OCI-LY1 (cell line): ENCODE measurements around the gene GNG12.

ENCODE experiments used
- H2AFZ ChIP-seq: fragments of 200-600 bp; sonication (generic), shearing (Covaris generic); 2 replicates; pipeline ENCODE4 v1.6.0; 2014; ENCODE audit warnings: antibody characterized with exemption, mild to moderate bottlenecking, low read length
- H3F3A ChIP-seq: fragments of 200-600 bp; sonication (generic), shearing (Covaris generic); 2 replicates; pipeline ENCODE4 v1.6.0; 2014; ENCODE audit warnings: mild to moderate bottlenecking, antibody characterized with exemption, low read length, moderate library complexity; ENCODE audit not compliant: insufficient read depth
- H3K27ac ChIP-seq: fragments of 200-600 bp; sonication (generic); 2 replicates; pipeline ENCODE4 v1.5.1; 2014; ENCODE audit warnings: low read length, mixed run types, mild to moderate bottlenecking, low read depth; ENCODE audit not compliant: poor library complexity, severe bottlenecking
- H3K27me3 ChIP-seq: fragments of 200-600 bp; sonication (generic); 2 replicates; pipeline ENCODE4 v1.6.0; 2014; ENCODE audit warnings: antibody characterized with exemption, mild to moderate bottlenecking, low read length, moderate library complexity; ENCODE audit not compliant: insufficient read depth
- H3K36me3 ChIP-seq: fragments of 200-600 bp; sonication (generic); 2 replicates; pipeline ENCODE4 v1.6.1; 2014; ENCODE audit warnings: mild to moderate bottlenecking, antibody characterized with exemption, low read length, moderate library complexity, mixed read lengths; ENCODE audit not compliant: insufficient read depth
- H3K4me1 ChIP-seq: fragments of 200-600 bp; sonication (generic); 2 replicates; pipeline ENCODE4 v1.5.1; 2014; ENCODE audit warnings: mild to moderate bottlenecking, low read length, moderate library complexity; ENCODE audit not compliant: insufficient read depth, severe bottlenecking
- H3K4me2 ChIP-seq: fragments of 200-600 bp; sonication (generic), shearing (Covaris generic); 2 replicates; pipeline ENCODE4 v1.6.1; 2014; ENCODE audit warnings: low read length
- H3K4me3 ChIP-seq: fragments of 200-600 bp; sonication (generic); 2 replicates; pipeline ENCODE4 v1.5.1; 2014; ENCODE audit warnings: low read length, low read depth, mild to moderate bottlenecking, mixed read lengths; ENCODE audit not compliant: poor library complexity, severe bottlenecking
- H3K79me2 ChIP-seq: fragments of 200-600 bp; shearing (Covaris generic); 2 replicates; pipeline ENCODE4 v1.6.1; 2016; ENCODE audit warnings: mixed run types, low read length, mixed read lengths; ENCODE audit not compliant: insufficient read depth
- H3K9ac ChIP-seq: fragments of 200-600 bp; sonication (generic), shearing (Covaris generic); 2 replicates; pipeline ENCODE4 v1.6.1; 2014; ENCODE audit warnings: mild to moderate bottlenecking, low read length, mixed read lengths
- H3K9me2 ChIP-seq: fragments of 200-600 bp; sonication (generic), shearing (Covaris generic); 2 replicates; pipeline ENCODE4 v1.6.1; 2014; ENCODE audit warnings: low read depth, mild to moderate bottlenecking, low read length, mixed read lengths
- H3K9me3 ChIP-seq: fragments of 200-600 bp; shearing (Covaris generic); 2 replicates; pipeline ENCODE4 v1.6.1; 2014; ENCODE audit warnings: low read length, mixed read lengths
- H4K20me1 ChIP-seq: fragments of 200-600 bp; sonication (generic), shearing (Covaris generic); 2 replicates; pipeline ENCODE4 v1.6.0; 2016; ENCODE audit warnings: mild to moderate bottlenecking, low read length; ENCODE audit not compliant: insufficient read depth
- CTCF ChIP-seq: fragments of 200-600 bp; sonication (generic), shearing (Covaris generic); IDR thresholded peaks from 2 replicates; pipeline ENCODE4 v1.5.1; 2017; ENCODE audit warnings: mild to moderate bottlenecking, antibody characterized with exemption, low read length, moderate library complexity, mixed read lengths
- EZH2 ChIP-seq: fragments of 200-600 bp; sonication (generic), shearing (Covaris generic); IDR thresholded peaks from 2 replicates; pipeline ENCODE4 v1.8.0; 2017; ENCODE audit warnings: borderline replicate concordance, mixed run types, mild to moderate bottlenecking, antibody characterized with exemption, low read length, moderate library complexity, mixed read lengths

The GNG12 gene

GRCh38 chr1:67688526-67689219 lies 144.6 kb downstream of the GNG12 start:
- H3K79me2 ChIP-seq = peaks cover 23% of the 10 kb centered on the region
- no peaks in the 10 kb centered on the region for H3K9me3 ChIP-seq
- no peaks in the 10 kb centered on the region for H3K27me3 ChIP-seq
- no peak overlapping the region for H2AFZ ChIP-seq
- H3K4me3 ChIP-seq = peak overlapping the region; percentile 9
- H3K4me1 ChIP-seq = peaks cover 45% of the 10 kb centered on the region
- peaks cover 26% of the 10 kb centered on the region for H3F3A ChIP-seq
- H3K27ac ChIP-seq = peak overlapping the region; percentile 82
- no peaks in the 10 kb centered on the region for H3K9me2 ChIP-seq
- no peak for TF ChIP-seq EZH2
- TF ChIP-seq CTCF = no peak
- H3K9ac ChIP-seq = no peak overlapping the region; the same call in 1 of the 2 replicates
- H3K36me3 ChIP-seq = peaks cover 56% of the 10 kb centered on the region
- peak overlapping the region; percentile 30; the same call in 1 of the 2 replicates for H3K4me2 ChIP-seq
- H4K20me1 ChIP-seq = no peaks in the 10 kb centered on the region

GRCh38 chr1:67687649-67688048 lies 145.6 kb downstream of the GNG12 start:
- Histone ChIP-seq H3K4me1 (peaks cover 55% of the 10 kb centered on the region), H2AFZ (no peak overlapping the region), H3K79me2 (peaks cover 23% of the 10 kb centered on the region), H3K27ac (peak overlapping the region; percentile 82), H3K36me3 (peaks cover 56% of the 10 kb centered on the region), H3K4me3 (peak overlapping the region; percentile 91), H4K20me1 (no peaks in the 10 kb centered on the region), H3K9me2 (no peaks in the 10 kb centered on the region), H3K9me3 (no peaks in the 10 kb centered on the region), H3K9ac (peak overlapping the region; percentile 97; the same call in 1 of the 2 replicates), H3K27me3 (no peaks in the 10 kb centered on the region), H3K4me2 (peak overlapping the region; percentile 86), H3F3A (peaks cover 26% of the 10 kb centered on the region)
- no peak for TF ChIP-seq CTCF

- Histone ChIP-seq H3K27ac (peak overlapping the region; percentile 82), H3K4me3 (peak overlapping the region; percentile 91), H3K36me3 (peaks cover 56% of the 10 kb centered on the region), H3K27me3 (no peaks in the 10 kb centered on the region), H3K9me3 (no peaks in the 10 kb centered on the region), H3K9me2 (no peaks in the 10 kb centered on the region), H4K20me1 (no peaks in the 10 kb centered on the region), H2AFZ (no peak overlapping the region), H3F3A (peaks cover 26% of the 10 kb centered on the region), H3K79me2 (peaks cover 23% of the 10 kb centered on the region), H3K4me1 (peaks cover 57% of the 10 kb centered on the region), H3K9ac (peak overlapping the region; percentile 97), H3K4me2 (peak overlapping the region; percentile 86)
- TF ChIP-seq CTCF (no peak), EZH2 (no peak)
Measured at GRCh38 chr1:67687198-67687545, 146.1 kb downstream of the GNG12 start.
